ENCODE data around the gene NCR2. TPM values are rescaled to one million over a fixed set of nuclear protein-coding genes. Genes with fewer than 3 reads are reported as not detected.

Gene NCR2
- total and polyA plus RNA-seq, 9 of the 15 experiments (the other 6 are each of a cell fraction or from before 2014, with no cell fraction given) = not detected

DNA sequence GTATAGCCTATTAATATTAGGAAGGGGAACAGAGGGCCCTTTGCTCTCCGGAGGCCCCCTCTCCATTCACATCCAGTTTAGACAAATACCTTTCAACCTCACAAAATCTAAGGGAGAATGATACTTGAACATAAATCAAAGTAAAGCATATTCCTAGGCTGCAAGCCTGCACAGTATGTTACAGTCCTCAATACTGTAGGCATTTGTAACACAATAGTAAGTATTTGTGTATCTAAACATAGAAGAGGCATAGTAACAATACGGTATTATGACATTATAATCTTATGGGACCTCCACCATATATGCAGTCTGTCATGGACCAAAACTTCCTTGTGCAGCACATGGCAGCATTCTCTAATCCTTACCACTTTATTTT is 46.7 kb upstream of the NCR2 start:
- H3K9me1 ChIP-seq (ENCODE audit: control insufficient read depth, insufficient read depth, low read length) = no peaks in the 10 kb centered on the region
- no peak overlapping the region for H3K4me3 ChIP-seq
- no peak for TF ChIP-seq ZNF217 (CRISPR knock-in tag; IDR thresholded peaks at IDR 0.05)
- TF ChIP-seq BRCA1 (IDR thresholded peaks at IDR 0.05) = no peak
- TF ChIP-seq BRCA1 (CRISPR knock-in tag; IDR thresholded peaks at IDR 0.05) = no peak
- no peak for TF ChIP-seq SPI1 (IDR thresholded peaks at IDR 0.05; ENCODE audit: borderline replicate concordance, low read depth, low read length)
- TF ChIP-seq ZNF561 (CRISPR knock-in tag; conservative IDR thresholded peaks at IDR 0.05) = no peak
- no peak for TF ChIP-seq EWSR1 (IDR thresholded peaks at IDR 0.05; ENCODE audit: borderline replicate concordance, low read depth, partially characterized antibody)
- no peak for TF ChIP-seq SREBF1 (IDR thresholded peaks at IDR 0.05; ENCODE audit: borderline replicate concordance, low read depth, low read length)
- TF ChIP-seq KAT7 (CRISPR knock-in tag; IDR thresholded peaks at IDR 0.05; ENCODE audit: borderline replicate concordance) = no peak
- TF ChIP-seq, protein P1, sequence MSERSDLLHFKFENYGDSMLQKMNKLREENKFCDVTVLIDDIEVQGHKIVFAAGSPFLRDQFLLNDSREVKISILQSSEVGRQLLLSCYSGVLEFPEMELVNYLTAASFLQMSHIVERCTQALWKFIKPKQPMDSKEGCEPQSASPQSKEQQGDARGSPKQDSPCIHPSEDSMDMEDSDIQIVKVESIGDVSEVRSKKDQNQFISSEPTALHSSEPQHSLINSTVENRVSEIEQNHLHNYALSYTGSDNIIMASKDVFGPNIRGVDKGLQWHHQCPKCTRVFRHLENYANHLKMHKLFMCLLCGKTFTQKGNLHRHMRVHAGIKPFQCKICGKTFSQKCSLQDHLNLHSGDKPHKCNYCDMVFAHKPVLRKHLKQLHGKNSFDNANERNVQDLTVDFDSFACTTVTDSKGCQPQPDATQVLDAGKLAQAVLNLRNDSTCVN (CRISPR knock-in tag; IDR thresholded peaks at IDR 0.05) = no peak
- TF ChIP-seq ZNF124 (CRISPR knock-in tag; IDR thresholded peaks at IDR 0.05) = no peak
- intact Hi-C loops (cut with micrococcal nuclease) = no loop called here
- peaks cover 2 to 27% of the 10 kb centered on the region in 2 experiments; a peak in 4 of 5 replicates for H3K27me3 ChIP-seq (ENCODE audit: control insufficient read depth in 2 of 2, insufficient read depth in 2 of 2, low read length in 2 of 2)
- H2AFZ ChIP-seq (ENCODE audit: low read depth, low read length) = no peak overlapping the region
- H3K36me3 ChIP-seq (ENCODE audit: control insufficient read depth, insufficient read depth, low read length) = no peaks in the 10 kb centered on the region
- BruUV-seq (replicated peaks) = no TSS peak
- no peak overlapping the region for H3K4me2 ChIP-seq (ENCODE audit: insufficient read depth, low read length)
- POLR2A ChIA-PET = interaction anchor here (1.2 kb wide), 1 partner anchor 8 kb away, joined by 3 read pairs; no protein-coding TSS in a partner anchor
- no peaks in the 10 kb centered on the region for H3K4me1 ChIP-seq (replicated peaks in 1 of 2; ENCODE audit: control insufficient read depth in 2 of 2, insufficient read depth in 2 of 2, low read length in 2 of 2)
- CTCF ChIA-PET (ENCODE audit: low intra/inter-chr PET ratio) = interaction anchor here (1.4 kb wide), 1 partner anchor 10 kb away, joined by 3 read pairs; no protein-coding TSS in a partner anchor
- no peak for ATAC-seq
- no peaks in the 10 kb centered on the region for H3K9me3 ChIP-seq (replicated peaks; ENCODE audit: control insufficient read depth, insufficient read depth, low read depth, low read length)
- no peaks in the 10 kb centered on the region for H4K20me1 ChIP-seq (replicated peaks; ENCODE audit: control insufficient read depth, insufficient read depth, low read length)
- WGBS (ENCODE audit: insufficient coverage, low coverage, missing lambda C conversion rate) = 2% methylated on average over 2 of the region's 2 CpGs
- DNase-seq (ENCODE audit: extremely low read depth in 1 of 4, low spot score in 3 of 4) = no peak
- no peak overlapping the region for H3K27ac ChIP-seq (ENCODE audit: extremely low read depth, low read depth, low read length)
- no peak overlapping the region for H3K9ac ChIP-seq (ENCODE audit: insufficient read depth in 1 of 2, low read depth in 2 of 2, low read length in 2 of 2)
- FAIRE-seq = no peak
- H3K79me2 ChIP-seq (ENCODE audit: control insufficient read depth, insufficient read depth, low read length) = no peaks in the 10 kb centered on the region
- in situ Hi-C loops (cut with MboI) = no loop called here
